ENCODE data around the gene EEFSEC.

The EEFSEC gene

GRCh38 chr3:128188326-128188725 lies 35.0 kb downstream of the EEFSEC start:
- ChIA-PET CTCF (no interaction called here), POLR2A (ENCODE audit: low non-redundant PET) (no interaction called here)
- TF ChIP-seq CTCF (conservative IDR thresholded peaks at IDR 0.05; ENCODE audit: low read depth) = no peak
- H3K27ac ChIP-seq = no peak overlapping the region
- no peak for DNase-seq (ENCODE audit: low spot score)

- no peak overlapping the region for H3K27ac ChIP-seq
- DNase-seq (ENCODE audit: low spot score) = no peak
- ChIA-PET CTCF (interaction anchor here (0.7 kb wide), 1 partner anchor 618 kb away, joined by 4 read pairs; no protein-coding TSS in a partner anchor), POLR2A (ENCODE audit: low non-redundant PET) (no interaction called here)
- TF ChIP-seq CTCF (conservative IDR thresholded peaks at IDR 0.05; ENCODE audit: low read depth) = no peak
Measured at GRCh38 chr3:128188956-128189355, 35.7 kb downstream of the EEFSEC start.

GRCh38 chr3:128190501-128190900 lies 37.2 kb downstream of the EEFSEC start:
- H3K27ac ChIP-seq = no peak overlapping the region
- TF ChIP-seq CTCF (conservative IDR thresholded peaks at IDR 0.05; ENCODE audit: low read depth) = no peak
- ChIA-PET CTCF (no interaction called here), POLR2A (ENCODE audit: low non-redundant PET) (no interaction called here)
- no peak for DNase-seq (ENCODE audit: low spot score)

GRCh38 chr3:128192131-128192530 lies 38.9 kb downstream of the EEFSEC start:
- ChIA-PET POLR2A (ENCODE audit: low non-redundant PET) (no interaction called here), CTCF (interaction anchor here (0.8 kb wide), 1 partner anchor 10 kb away, joined by 3 read pairs; no protein-coding TSS in a partner anchor)
- no peak overlapping the region for H3K27ac ChIP-seq
- DNase-seq (ENCODE audit: low spot score) = no peak
- TF ChIP-seq CTCF (conservative IDR thresholded peaks at IDR 0.05; ENCODE audit: low read depth) = no peak

GRCh38 chr3:128193168-128193567 lies 39.9 kb downstream of the EEFSEC start:
- DNase-seq (ENCODE audit: low spot score) = no peak
- TF ChIP-seq CTCF (conservative IDR thresholded peaks at IDR 0.05; ENCODE audit: low read depth) = no peak
- ChIA-PET CTCF (no interaction called here), POLR2A (ENCODE audit: low non-redundant PET) (no interaction called here)
- H3K27ac ChIP-seq = no peak overlapping the region

- TF ChIP-seq CTCF (conservative IDR thresholded peaks at IDR 0.05; ENCODE audit: low read depth) = no peak
- POLR2A ChIA-PET (ENCODE audit: low non-redundant PET) = no interaction called here
- no peak for DNase-seq (ENCODE audit: low spot score)
- CTCF ChIA-PET = interaction anchor here (0.5 to 0.6 kb wide), 2 partner anchors 378 to 389 kb away, joined by 3 to 4 read pairs; no protein-coding TSS in a partner anchor
- no peak overlapping the region for H3K27ac ChIP-seq
Measured at GRCh38 chr3:128194843-128195242, 41.6 kb downstream of the EEFSEC start.

- TF ChIP-seq CTCF (conservative IDR thresholded peaks at IDR 0.05; ENCODE audit: low read depth) = no peak
- no peak for DNase-seq (ENCODE audit: low spot score)
- H3K27ac ChIP-seq = no peak overlapping the region
- ChIA-PET CTCF (no interaction called here), POLR2A (ENCODE audit: low non-redundant PET) (no interaction called here)
Measured at GRCh38 chr3:128195369-128195768, 42.1 kb downstream of the EEFSEC start.

All from RWPE1 (cell line).